ENCODE data around the gene WDR90. TPM values are rescaled to one million over a fixed set of nuclear protein-coding genes. Genes with fewer than 3 reads are reported as not detected.

WDR90 gene
- polyA plus RNA-seq, 2 of the 4 experiments (the other 2 are of a cell fraction) = 6.5 to 30.7 TPM

GRCh38 chr16:708959-709358 lies 59.8 kb downstream of the WDR90 start:
- Histone ChIP-seq H3K9me3 (no peaks in the 10 kb centered on the region), H3K27ac (no peak overlapping the region), H3K4me3 (no peak overlapping the region), H3K4me2 (no peak overlapping the region), H3K4me1 (peaks cover 65% of the 10 kb centered on the region)
- TF ChIP-seq CBX2 (IDR thresholded peaks at IDR 0.05; ENCODE audit: borderline replicate concordance, low read depth) (no peak), FOSB (CRISPR knock-in tag; IDR thresholded peaks at IDR 0.05) (no peak), POLR2AphosphoS2 (conservative IDR thresholded peaks at IDR 0.05; ENCODE audit: low read length) (no peak), BHLHE40 (IDR thresholded peaks at IDR 0.05; ENCODE audit: low read depth, low read length) (no peak), CHD2 (IDR thresholded peaks at IDR 0.05; ENCODE audit: low read length, partially characterized antibody) (no peak)
- 57% methylated on average over 3 of the region's 4 CpGs for WGBS (ENCODE audit: missing lambda C conversion rate)
- no peak for ATAC-seq
- CTCF ChIA-PET = interaction anchor here (0.9 to 25.1 kb wide), 6 partner anchors 11 to 347 kb away, joined by 3 to 656 read pairs (median 8); partner anchors contain the start of genes ANTKMT, CCDC78, CHTF18 and CIAO3
- no peak for DNase-seq (ENCODE audit: low read depth in 1 of 2, low spot score in 1 of 2)
- POLR2A ChIA-PET = interaction anchor here (1.5 to 2.0 kb wide), 2 partner anchors 11 to 13 kb away, joined by 5 to 7 read pairs; no protein-coding TSS in a partner anchor
- no peak for FAIRE-seq

- no peak for FAIRE-seq
- Histone ChIP-seq H3K4me1 (peaks cover 71% of the 10 kb centered on the region), H3K9me3 (no peaks in the 10 kb centered on the region), H3K4me2 (peak overlapping the region; percentile 40; the same call in 2 of the 3 replicates), H3K27ac (peak overlapping the region; percentile 25 to 99; a peak in 5 of 6 replicates), H3K4me3 (no peak overlapping the region)
- WGBS (ENCODE audit: missing lambda C conversion rate) = 45% methylated on average over 26 of the region's 30 CpGs
- CTCF ChIA-PET = interaction anchor here (0.8 to 25.1 kb wide), 13 partner anchors 8 to 391 kb away, joined by 3 to 656 read pairs (median 8); partner anchors contain the start of genes ANTKMT, CCDC78, CHTF18 and CIAO3
- peak; percentile 2 to 7; a peak in 4 of 6 replicates for ATAC-seq
- TF ChIP-seq FOSL2 (IDR thresholded peaks at IDR 0.05) = no peak
- peak; percentile 69 for TF ChIP-seq FOSL2 (CRISPR knock-in tag; IDR thresholded peaks at IDR 0.05)
- TF ChIP-seq ZFP36 (IDR thresholded peaks at IDR 0.05; ENCODE audit: borderline replicate concordance, partially characterized antibody) = no peak
- TF ChIP-seq RFX5 (IDR thresholded peaks at IDR 0.05) = peak; percentile 78
- TF ChIP-seq RNF2 (IDR thresholded peaks at IDR 0.05; ENCODE audit: borderline replicate concordance, low read depth) = no peak
- POLR2A ChIA-PET = interaction anchor here (0.6 to 1.5 kb wide), 4 partner anchors 10 to 1312 kb away, joined by 3 to 7 read pairs (median 4); partner anchors contain the start of gene WDR24
- peak in 1 of 2 experiments; percentile 83 for DNase-seq (ENCODE audit: low read depth in 1 of 2, low spot score in 1 of 2)
Measured at GRCh38 chr16:709566-710499, 60.7 kb downstream of the WDR90 start.

GRCh38 chr16:710500-711075 lies 61.4 kb downstream of the WDR90 start:
- FAIRE-seq = no peak
- CTCF ChIA-PET = interaction anchor here (0.7 to 25.1 kb wide), 14 partner anchors 8 to 345 kb away, joined by 3 to 656 read pairs (median 8); partner anchors contain the start of genes ANTKMT, CCDC78, CHTF18 and CIAO3
- H3K27ac ChIP-seq = peak overlapping the region; percentile 25 to 99; a peak in 4 of 6 replicates
- WGBS (ENCODE audit: missing lambda C conversion rate) = 81% methylated on average over 17 of the region's 21 CpGs
- no peak for TF ChIP-seq NR3C1 (IDR thresholded peaks at IDR 0.05)
- no peak for TF ChIP-seq SMC3 (IDR thresholded peaks at IDR 0.05)
- no peak for TF ChIP-seq FOXS1 (CRISPR knock-in tag; IDR thresholded peaks at IDR 0.05)
- TF ChIP-seq REST (IDR thresholded peaks at IDR 0.05) = no peak
- no peak for TF ChIP-seq CTCF (IDR thresholded peaks at IDR 0.05)
- TF ChIP-seq JUN (IDR thresholded peaks at IDR 0.05) = no peak
- no peak for DNase-seq (ENCODE audit: low read depth in 1 of 2, low spot score in 1 of 2)
- no peaks in the 10 kb centered on the region for H3K9me3 ChIP-seq
- no peak overlapping the region for H3K4me3 ChIP-seq
- no peak for ATAC-seq
- H3K4me2 ChIP-seq = peak overlapping the region; percentile 40; the same call in 1 of the 3 replicates
- H3K4me1 ChIP-seq = peaks cover 64% of the 10 kb centered on the region
- POLR2A ChIA-PET = interaction anchor here (1.3 to 1.5 kb wide), 2 partner anchors 9 to 11 kb away, joined by 4 to 7 read pairs; no protein-coding TSS in a partner anchor
